GM12878 (cell line): ENCODE data around the gene WNK2. TPM values are rescaled to one million over a fixed set of nuclear protein-coding genes. Genes with fewer than 3 reads are reported as not detected.

Experiments
- ATAC-seq: fragments of 200-7000 bp; cut with Tn5 transposase; 3 replicates; pipeline ENCODE4 v1.9.1; 2020; ENCODE audit warnings: mild to moderate bottlenecking, moderate library complexity
- BruUV-seq: library from RNA; stranded (reverse); fragments of 400-500 nt; replicated peaks from 2 replicates; lab custom pipeline; 2021; lab: Mats Ljungman, UMichigan
- CTCF ChIA-PET: fragments of 300-600 bp; sonication (Branson Sonifier 250); formaldehyde crosslinking; extraction: SDS; loops from one replicate; lab custom pipeline; 2021; ENCODE audit warnings: inconsistent platforms; lab: Yijun Ruan, JAX
- POLR2A ChIA-PET: fragments of 350-600 bp; formaldehyde crosslinking; extraction: SDS; loops from one replicate; lab custom pipeline; 2021; ENCODE audit warnings: inconsistent platforms; lab: Charles Lee
- RAD21 ChIA-PET: fragments of 300-600 bp; sonication (Branson Sonifier 250); formaldehyde crosslinking; loops from one replicate; lab custom pipeline; 2023; ENCODE audit warnings: antibody characterized with exemption; ENCODE audit not compliant: unreplicated experiment; lab: Charles Lee
- SMC1A ChIA-PET: fragments of 300-600 bp; sonication (Branson Sonifier 250); formaldehyde crosslinking; loops from one replicate; lab custom pipeline; 2023; ENCODE audit not compliant: unreplicated experiment, uncharacterized antibody; lab: Charles Lee
- DNase-seq: peaks from one replicate; pipeline ENCODE4 v3.0.0-alpha.2; 2011; ENCODE audit warnings: low read depth, low spot score
- FAIRE-seq: peaks from 3 replicates; lab custom pipeline; 2011; peaks lifted over from hg19 to GRCh38; lab: Jason Lieb, UNC
- H2AFZ ChIP-seq: 2 replicates; pipeline ENCODE4 v1.6.0; 2011; ENCODE audit warnings: low read depth, low read length, control low read depth; ENCODE audit not compliant: control insufficient read depth
- H3K27ac ChIP-seq: 2 replicates; pipeline ENCODE4 v1.5.1; 2011; ENCODE audit warnings: control low read depth; ENCODE audit not compliant: control insufficient read depth, insufficient read depth
- H3K27me3 ChIP-seq, 2 experiments: replicated peaks in 1 of 2; 2 replicates each; pipeline versions ENCODE4 v1.6.0 to v1.6.1; 2011; ENCODE audit warnings: low read length in 1 of 2; ENCODE audit not compliant: control insufficient read depth in 2 of 2, insufficient read depth in 2 of 2
- H3K36me3 ChIP-seq, 2 experiments: 2 replicates each; pipeline ENCODE4 v1.5.1; 2011; ENCODE audit warnings: low read length in 1 of 2; ENCODE audit not compliant: control insufficient read depth in 2 of 2, insufficient read depth in 2 of 2
- H3K4me1 ChIP-seq: 2 replicates; pipeline ENCODE4 v1.6.1; 2011; ENCODE audit warnings: mild to moderate bottlenecking, low read length, moderate library complexity, mixed read lengths; ENCODE audit not compliant: control insufficient read depth, insufficient read depth
- H3K4me2 ChIP-seq: 2 replicates; pipeline ENCODE4 v1.6.0; 2011; ENCODE audit warnings: control low read depth; ENCODE audit not compliant: control insufficient read depth, insufficient read depth
- H3K4me3 ChIP-seq: fragments of 200-600 bp; sonication (generic); 2 replicates; pipeline ENCODE4 v1.5.1; 2016
- H3K79me2 ChIP-seq: 2 replicates; pipeline ENCODE4 v1.6.0; 2011; ENCODE audit warnings: low read length; ENCODE audit not compliant: control insufficient read depth, insufficient read depth
- H3K9ac ChIP-seq: 2 replicates; pipeline ENCODE4 v1.8.0; 2011; ENCODE audit warnings: low read length, control low read depth, mixed read lengths; ENCODE audit not compliant: control insufficient read depth, insufficient read depth
- H3K9me3 ChIP-seq: replicated peaks from 3 replicates; pipeline ENCODE4 v1.5.1; 2011; ENCODE audit warnings: mild to moderate bottlenecking, low read length; ENCODE audit not compliant: control insufficient read depth, insufficient read depth
- H4K20me1 ChIP-seq: 2 replicates; pipeline ENCODE4 v1.6.0; 2011; ENCODE audit not compliant: control insufficient read depth, insufficient read depth
- BMI1 ChIP-seq: fragments of 450-650 bp; IDR thresholded peaks from 2 replicates; pipeline ENCODE4 v1.6.1; 2016; ENCODE audit warnings: mild to moderate bottlenecking, moderate library complexity, borderline replicate concordance
- CBX5 ChIP-seq: sonication (generic); IDR thresholded peaks from 2 replicates; pipeline ENCODE4 v1.6.1; 2016; ENCODE audit warnings: low read depth, moderate library complexity, mild to moderate bottlenecking, inconsistent platforms
- FOS ChIP-seq: IDR thresholded peaks from 3 replicates; pipeline ENCODE4 v1.6.1; 2011; ENCODE audit warnings: borderline replicate concordance; ENCODE audit not compliant: insufficient read length; ENCODE audit errors: extremely low read depth
- GATAD2B ChIP-seq: fragments of 450-650 bp; conservative IDR thresholded peaks from 2 replicates; pipeline ENCODE4 v1.6.1; 2017; ENCODE audit warnings: low read depth, mild to moderate bottlenecking, moderate library complexity
- HDAC6 ChIP-seq: fragments of 200-600 bp; sonication (generic); IDR thresholded peaks from one replicate; pipeline ENCODE4 v1.8.0; 2017; ENCODE audit warnings: antibody characterized with exemption; ENCODE audit not compliant: unreplicated experiment
- MEF2B ChIP-seq: fragments of 450-650 bp; IDR thresholded peaks from 2 replicates; pipeline ENCODE4 v1.6.1; 2018; ENCODE audit warnings: mild to moderate bottlenecking, moderate library complexity; ENCODE audit not compliant: partially characterized antibody, poor library complexity, severe bottlenecking
- PML ChIP-seq: IDR thresholded peaks from 2 replicates; pipeline ENCODE4 v1.6.1; 2012; ENCODE audit warnings: low read length, inconsistent platforms
- POLR2AphosphoS5 ChIP-seq: IDR thresholded peaks from 2 replicates; pipeline ENCODE4 v1.6.1; 2011; ENCODE audit warnings: mild to moderate bottlenecking, low read length, inconsistent platforms
- RAD51 ChIP-seq: fragments of 450-650 bp; IDR thresholded peaks from 2 replicates; pipeline ENCODE4 v1.6.1; 2016; ENCODE audit warnings: moderate library complexity, mild to moderate bottlenecking, inconsistent platforms
- RB1 ChIP-seq: fragments of 450-650 bp; formaldehyde crosslinking; IDR thresholded peaks from 2 replicates; pipeline ENCODE4 v1.6.1; 2017; ENCODE audit warnings: mild to moderate bottlenecking, borderline replicate concordance
- SPI1 ChIP-seq: IDR thresholded peaks from 2 replicates; pipeline ENCODE4 v1.6.1; 2011; ENCODE audit warnings: low read depth, mild to moderate bottlenecking, low read length, moderate library complexity, borderline replicate concordance; ENCODE audit not compliant: insufficient read depth
- TCF7 ChIP-seq: IDR thresholded peaks from 2 replicates; pipeline ENCODE4 v1.6.1; 2014; ENCODE audit warnings: antibody characterized with exemption, borderline replicate concordance
- ZBED1 ChIP-seq: IDR thresholded peaks from 2 replicates; pipeline ENCODE4 v1.6.1; 2016; ENCODE audit warnings: borderline replicate concordance
- ZBTB11 ChIP-seq: fragments of 450-650 bp; formaldehyde crosslinking; IDR thresholded peaks from 2 replicates; pipeline ENCODE4 v1.5.0; 2022; ENCODE audit warnings: mild to moderate bottlenecking, missing genetic modification characterization
- ZNF217 ChIP-seq: fragments of 450-650 bp; IDR thresholded peaks from 2 replicates; pipeline ENCODE4 v1.6.1; 2017; ENCODE audit warnings: antibody characterized with exemption, mild to moderate bottlenecking
- WGBS: methylation state at CpG from one replicate; pipeline ENCODE4 v1.1.6; 2016; ENCODE audit warnings: low lambda C conversion rate; ENCODE audit not compliant: insufficient replicate concordance, insufficient coverage; ENCODE audit errors: missing lambda C conversion rate; 5-methylcytosine and 5-hydroxymethylcytosine counted together
- in situ Hi-C: fragments of 300-500 bp; cut with MboI; formaldehyde crosslinking; loops from 9 replicates; pipeline ENCODE4 v1.14.3; 2018; ENCODE audit warnings: mixed read lengths
- intact Hi-C: fragments of 100-400 bp; cut with micrococcal nuclease; formaldehyde crosslinking; loops from one replicate; pipeline ENCODE4 v1.14.2; 2022; ENCODE audit not compliant: unreplicated experiment
- polyA plus RNA-seq, 11 experiments: library from polyadenylated mRNA; depleted of rRNA in 4 of 11; unstranded in 6 of 11; stranded (reverse) in 5 of 11; fragments of >200 nt; fragmentation: Nextera tagmentation in 4 of 11; fragmentation: Illumina TruSeq in 1 of 11; extraction: Ambion mirVana in 4 of 11; extraction: Trizol in 1 of 11; gene quantifications; 1 replicate in 1 of 11; 2 replicates in 10 of 11; pipeline versions ENCODE4 v1.2.1 to v1.2.3, GENCODE V29; 2011 to 2016; ENCODE audit warnings: inconsistent platforms in 2 of 11, missing spikeins in 2 of 11, low read depth in 1 of 11
- total RNA-seq, 4 experiments: library from RNA; depleted of rRNA in 3 of 4; stranded (reverse); fragments of >200 nt in 3 of 4; fragmentation: Illumina TruSeq in 1 of 4; extraction: Trizol in 1 of 4; gene quantifications; 2 replicates each; pipeline versions ENCODE4 v1.2.1 to v1.2.3, GENCODE V29; 2013 to 2021
- TF ChIP-seq, protein P1 (sequence below): fragments of 450-650 bp; formaldehyde crosslinking; IDR thresholded peaks from 2 replicates; pipeline ENCODE4 v1.4.0; 2022; ENCODE audit warnings: mild to moderate bottlenecking, moderate library complexity

WNK2 gene
- total and polyA plus RNA-seq, 10 of the 15 experiments (the other 5 are each of a cell fraction or from before 2014, with no cell fraction given): 0.15 TPM; not detected in 9

DNA sequence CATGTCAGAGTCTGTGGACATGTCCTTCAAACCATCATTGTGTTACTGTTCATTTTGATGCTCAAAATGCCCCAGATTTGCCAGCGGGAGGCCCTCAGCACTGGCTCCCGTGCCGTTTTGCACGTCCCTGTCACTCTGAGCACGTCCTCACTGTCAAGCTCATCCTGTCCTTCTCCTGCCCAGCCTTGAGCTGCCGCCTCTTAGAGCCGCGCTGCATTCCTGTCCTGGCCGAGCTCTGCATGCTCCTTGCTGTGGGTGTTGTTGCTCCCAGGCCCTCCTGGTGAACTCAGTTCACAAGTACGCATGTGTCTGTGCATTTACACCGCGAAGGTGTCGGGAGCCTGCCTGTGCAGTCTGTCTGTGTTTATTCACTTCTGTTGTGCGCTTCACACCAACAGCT is 62.2 kb downstream of the WNK2 start:
- FAIRE-seq (no peak), DNase-seq (no peak), ATAC-seq (no peak)
- no peaks in the 10 kb centered on the region for H3K79me2 ChIP-seq
- H3K9ac ChIP-seq: no peak overlapping the region
- in situ Hi-C loops: no loop called here
- no peaks in the 10 kb centered on the region for H3K4me1 ChIP-seq
- no peak overlapping the region for H3K27ac ChIP-seq
- intact Hi-C loops: no loop called here
- H3K27me3 ChIP-seq: peaks cover 0 to 2% of the 10 kb centered on the region in 2 experiments; a peak in 2 of 4 replicates
- H3K4me2 ChIP-seq: no peak overlapping the region
- no peaks in the 10 kb centered on the region for H3K9me3 ChIP-seq
- no TSS peak for BruUV-seq
- no peak overlapping the region for H2AFZ ChIP-seq
- H4K20me1 ChIP-seq: no peaks in the 10 kb centered on the region
- ChIA-PET POLR2A (no interaction called here), SMC1A (no interaction called here), CTCF (no interaction called here), RAD21 (no interaction called here)
- no peaks in the 10 kb centered on the region for H3K36me3 ChIP-seq
- no peak for TF ChIP-seq PML
- no peak for TF ChIP-seq HDAC6
- TF ChIP-seq RB1: no peak
- TF ChIP-seq BMI1: no peak
- no peak for TF ChIP-seq FOS
- no peak for TF ChIP-seq RAD51
- no peak for TF ChIP-seq ZBED1
- TF ChIP-seq CBX5: no peak
- TF ChIP-seq MEF2B: no peak
- TF ChIP-seq, protein P1, sequence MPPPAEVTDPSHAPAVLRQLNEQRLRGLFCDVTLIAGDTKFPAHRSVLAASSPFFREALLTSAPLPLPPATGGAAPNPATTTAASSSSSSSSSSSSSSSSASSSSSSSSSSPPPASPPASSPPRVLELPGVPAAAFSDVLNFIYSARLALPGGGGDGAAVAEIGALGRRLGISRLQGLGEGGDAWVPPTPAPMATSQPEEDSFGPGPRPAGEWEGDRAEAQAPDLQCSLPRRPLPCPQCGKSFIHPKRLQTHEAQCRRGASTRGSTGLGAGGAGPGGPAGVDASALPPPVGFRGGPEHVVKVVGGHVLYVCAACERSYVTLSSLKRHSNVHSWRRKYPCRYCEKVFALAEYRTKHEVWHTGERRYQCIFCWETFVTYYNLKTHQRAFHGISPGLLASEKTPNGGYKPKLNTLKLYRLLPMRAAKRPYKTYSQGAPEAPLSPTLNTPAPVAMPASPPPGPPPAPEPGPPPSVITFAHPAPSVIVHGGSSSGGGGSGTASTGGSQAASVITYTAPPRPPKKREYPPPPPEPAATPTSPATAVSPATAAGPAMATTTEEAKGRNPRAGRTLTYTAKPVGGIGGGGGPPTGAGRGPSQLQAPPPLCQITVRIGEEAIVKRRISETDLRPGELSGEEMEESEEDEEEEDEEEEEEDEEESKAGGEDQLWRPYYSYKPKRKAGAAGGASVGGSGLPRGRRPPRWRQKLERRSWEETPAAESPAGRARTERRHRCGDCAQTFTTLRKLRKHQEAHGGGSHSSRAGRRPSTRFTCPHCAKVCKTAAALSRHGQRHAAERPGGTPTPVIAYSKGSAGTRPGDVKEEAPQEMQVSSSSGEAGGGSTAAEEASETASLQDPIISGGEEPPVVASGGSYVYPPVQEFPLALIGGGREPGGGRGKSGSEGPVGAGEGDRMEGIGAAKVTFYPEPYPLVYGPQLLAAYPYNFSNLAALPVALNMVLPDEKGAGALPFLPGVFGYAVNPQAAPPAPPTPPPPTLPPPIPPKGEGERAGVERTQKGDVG (CRISPR knock-in tag): no peak
- TF ChIP-seq ZBTB11 (CRISPR knock-in tag): no peak
- no peak for TF ChIP-seq POLR2AphosphoS5
- TF ChIP-seq ZNF217: no peak
- no peak for TF ChIP-seq SPI1
- TF ChIP-seq TCF7: no peak
- TF ChIP-seq GATAD2B: no peak
- 61% methylated on average over 14 of the region's 14 CpGs for WGBS
- H3K4me3 ChIP-seq: no peak overlapping the region
